ENCODE data around the gene RNF141. TPM values are rescaled to one million over a fixed set of nuclear protein-coding genes. Genes with fewer than 3 reads are reported as not detected.

Gene RNF141
- polyA plus RNA-seq, 1 donor from 2014 or later = 79.2 TPM

GRCh38 chr11:10477690-10478046, 63.3 kb downstream of the RNF141 start:
- H3K9me2 ChIP-seq (ENCODE audit: insufficient read depth, low read length) = no peaks in the 10 kb centered on the region
- no peaks in the 10 kb centered on the region for H3K36me3 ChIP-seq (ENCODE audit: insufficient read depth, low read length)
- H3K27ac ChIP-seq (ENCODE audit: low read length) = no peak overlapping the region
- TF ChIP-seq TAF1 (IDR thresholded peaks at IDR 0.05; ENCODE audit: low read depth) (no peak), EP300 (conservative IDR thresholded peaks at IDR 0.05; ENCODE audit: poor library complexity, severe bottlenecking) (no peak), EZH2 (IDR thresholded peaks at IDR 0.05; ENCODE audit: borderline replicate concordance, insufficient read depth, low read length, poor library complexity, severe bottlenecking) (no peak)
- TF ChIP-seq, protein P1, sequence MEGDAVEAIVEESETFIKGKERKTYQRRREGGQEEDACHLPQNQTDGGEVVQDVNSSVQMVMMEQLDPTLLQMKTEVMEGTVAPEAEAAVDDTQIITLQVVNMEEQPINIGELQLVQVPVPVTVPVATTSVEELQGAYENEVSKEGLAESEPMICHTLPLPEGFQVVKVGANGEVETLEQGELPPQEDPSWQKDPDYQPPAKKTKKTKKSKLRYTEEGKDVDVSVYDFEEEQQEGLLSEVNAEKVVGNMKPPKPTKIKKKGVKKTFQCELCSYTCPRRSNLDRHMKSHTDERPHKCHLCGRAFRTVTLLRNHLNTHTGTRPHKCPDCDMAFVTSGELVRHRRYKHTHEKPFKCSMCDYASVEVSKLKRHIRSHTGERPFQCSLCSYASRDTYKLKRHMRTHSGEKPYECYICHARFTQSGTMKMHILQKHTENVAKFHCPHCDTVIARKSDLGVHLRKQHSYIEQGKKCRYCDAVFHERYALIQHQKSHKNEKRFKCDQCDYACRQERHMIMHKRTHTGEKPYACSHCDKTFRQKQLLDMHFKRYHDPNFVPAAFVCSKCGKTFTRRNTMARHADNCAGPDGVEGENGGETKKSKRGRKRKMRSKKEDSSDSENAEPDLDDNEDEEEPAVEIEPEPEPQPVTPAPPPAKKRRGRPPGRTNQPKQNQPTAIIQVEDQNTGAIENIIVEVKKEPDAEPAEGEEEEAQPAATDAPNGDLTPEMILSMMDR (IDR thresholded peaks at IDR 0.05; ENCODE audit: poor library complexity, severe bottlenecking) = no peak
- no peaks in the 10 kb centered on the region for H3K79me2 ChIP-seq (replicated peaks; ENCODE audit: insufficient read depth, low read length)
- no peaks in the 10 kb centered on the region for H3K27me3 ChIP-seq (ENCODE audit: insufficient read depth, low read depth, low read length)
- no peak overlapping the region for H3K4me3 ChIP-seq (ENCODE audit: low read length)
- H3K9ac ChIP-seq (ENCODE audit: low read length) = no peak overlapping the region
- no peaks in the 10 kb centered on the region for H4K20me1 ChIP-seq (ENCODE audit: insufficient read depth)
- H3K4me2 ChIP-seq (ENCODE audit: low read length) = no peak overlapping the region
- no peaks in the 10 kb centered on the region for H3K9me3 ChIP-seq (ENCODE audit: low read length)
- no peaks in the 10 kb centered on the region for H3F3A ChIP-seq (ENCODE audit: insufficient read depth, low read length, poor library complexity, severe bottlenecking)
- H2AFZ ChIP-seq (ENCODE audit: low read depth, low read length) = no peak overlapping the region

GRCh38 chr11:10476927-10477689, 63.9 kb downstream of the RNF141 start:
- no peaks in the 10 kb centered on the region for H4K20me1 ChIP-seq (ENCODE audit: insufficient read depth)
- H3K27me3 ChIP-seq (ENCODE audit: insufficient read depth, low read depth, low read length) = no peaks in the 10 kb centered on the region
- H3F3A ChIP-seq (ENCODE audit: insufficient read depth, low read length, poor library complexity, severe bottlenecking) = no peaks in the 10 kb centered on the region
- no peak overlapping the region for H3K4me3 ChIP-seq (ENCODE audit: low read length)
- H3K9me2 ChIP-seq (ENCODE audit: insufficient read depth, low read length) = no peaks in the 10 kb centered on the region
- TF ChIP-seq REST (IDR thresholded peaks at IDR 0.05; ENCODE audit: borderline replicate concordance) = no peak
- TF ChIP-seq SMC3 (conservative IDR thresholded peaks at IDR 0.05; ENCODE audit: poor library complexity) = no peak
- TF ChIP-seq TAF1 (IDR thresholded peaks at IDR 0.05; ENCODE audit: low read depth) = no peak
- no peak for TF ChIP-seq MXI1 (conservative IDR thresholded peaks at IDR 0.05; ENCODE audit: poor library complexity, severe bottlenecking)
- no peak for TF ChIP-seq EZH2 (IDR thresholded peaks at IDR 0.05; ENCODE audit: borderline replicate concordance, insufficient read depth, low read length, poor library complexity, severe bottlenecking)
- no peak for TF ChIP-seq RAD21 (conservative IDR thresholded peaks at IDR 0.05)
- TF ChIP-seq, protein P1 (IDR thresholded peaks at IDR 0.05; ENCODE audit: poor library complexity, severe bottlenecking) = no peak
- no peak for TF ChIP-seq EP300 (conservative IDR thresholded peaks at IDR 0.05; ENCODE audit: poor library complexity, severe bottlenecking)
- no peak for TF ChIP-seq POLR2AphosphoS5 (IDR thresholded peaks at IDR 0.05)
- no peak overlapping the region for H3K9ac ChIP-seq (ENCODE audit: low read length)
- H3K36me3 ChIP-seq (ENCODE audit: insufficient read depth, low read length) = no peaks in the 10 kb centered on the region
- H3K27ac ChIP-seq (ENCODE audit: low read length) = no peak overlapping the region
- no peaks in the 10 kb centered on the region for H3K9me3 ChIP-seq (ENCODE audit: low read length)
- H2AFZ ChIP-seq (ENCODE audit: low read depth, low read length) = no peak overlapping the region
- no peaks in the 10 kb centered on the region for H3K79me2 ChIP-seq (replicated peaks; ENCODE audit: insufficient read depth, low read length)
- no peak overlapping the region for H3K4me2 ChIP-seq (ENCODE audit: low read length)

Measured in neural cell (in vitro differentiated cells).